MM.1S (cell line): ENCODE measurements around the gene TTLL3.

ENCODE experiments used
- DNase-seq: peaks from one replicate; pipeline ENCODE4 v3.0.0-alpha.2; 2015
- H2AFZ ChIP-seq: fragments of 300-600 bp; sonication (generic); 2 replicates; pipeline ENCODE4 v1.6.0; 2016; ENCODE audit warnings: antibody characterized with exemption, low read length
- H3F3A ChIP-seq: fragments of 300-600 bp; sonication (generic); 2 replicates; pipeline ENCODE4 v1.6.1; 2016; ENCODE audit warnings: mild to moderate bottlenecking, antibody characterized with exemption, low read length, moderate library complexity, mixed read lengths; ENCODE audit not compliant: insufficient read depth
- H3K27ac ChIP-seq: fragments of 300-600 bp; sonication (generic); 2 replicates; pipeline ENCODE4 v1.5.1; 2016; ENCODE audit warnings: mild to moderate bottlenecking, low read length
- H3K27me3 ChIP-seq: fragments of 300-600 bp; sonication (generic); replicated peaks from 2 replicates; pipeline ENCODE4 v1.6.0; 2016; ENCODE audit warnings: low read length; ENCODE audit not compliant: insufficient read depth
- H3K36me3 ChIP-seq: fragments of 300-600 bp; sonication (generic); replicated peaks from 2 replicates; pipeline ENCODE4 v1.6.1; 2016; ENCODE audit warnings: mild to moderate bottlenecking, low read length, mixed read lengths; ENCODE audit not compliant: insufficient read depth
- H3K4me1 ChIP-seq: fragments of 300-600 bp; sonication (generic); 2 replicates; pipeline ENCODE4 v1.6.1; 2016; ENCODE audit warnings: low read length, mixed read lengths
- H3K4me2 ChIP-seq: fragments of 300-600 bp; sonication (generic); 2 replicates; pipeline ENCODE4 v1.6.0; 2016; ENCODE audit warnings: low read depth, low read length
- H3K4me3 ChIP-seq: fragments of 300-600 bp; sonication (generic); 2 replicates; pipeline ENCODE4 v1.5.1; 2016; ENCODE audit warnings: low read length, mixed read lengths
- H3K79me2 ChIP-seq: fragments of 300-600 bp; sonication (generic); 2 replicates; pipeline ENCODE4 v1.6.1; 2016; ENCODE audit warnings: mixed run types, low read length, mixed read lengths
- H3K9ac ChIP-seq: fragments of 300-600 bp; sonication (generic); 2 replicates; pipeline ENCODE4 v1.6.1; 2016; ENCODE audit warnings: low read length, mixed read lengths
- H3K9me2 ChIP-seq: fragments of 300-600 bp; sonication (generic); replicated peaks from 2 replicates; pipeline ENCODE4 v1.6.1; 2016; ENCODE audit warnings: mild to moderate bottlenecking, low read length, mixed read lengths; ENCODE audit not compliant: insufficient read depth
- H3K9me3 ChIP-seq: fragments of 300-600 bp; sonication (generic); replicated peaks from 2 replicates; pipeline ENCODE4 v1.6.1; 2016; ENCODE audit warnings: mild to moderate bottlenecking, low read length, mixed read lengths; ENCODE audit not compliant: insufficient read depth
- H4K20me1 ChIP-seq: fragments of 300-600 bp; sonication (generic); 2 replicates; pipeline ENCODE4 v1.6.1; 2016; ENCODE audit warnings: mild to moderate bottlenecking, low read length, moderate library complexity, mixed read lengths; ENCODE audit not compliant: insufficient read depth
- EZH2 ChIP-seq: fragments of 300-600 bp; sonication (generic); optimal IDR thresholded peaks from 2 replicates; pipeline ENCODE3; 2017; ENCODE audit warnings: low read depth, mild to moderate bottlenecking, antibody characterized with exemption, low read length, mixed read lengths
- EZH2phosphoT487 ChIP-seq: fragments of 300-600 bp; sonication (generic); IDR thresholded peaks from 2 replicates; pipeline ENCODE4 v1.6.1; 2018; ENCODE audit warnings: antibody characterized with exemption, low read length
- TF ChIP-seq, protein P1 (sequence below): fragments of 300-600 bp; sonication (generic); IDR thresholded peaks from 2 replicates; pipeline ENCODE4 v1.5.1; 2016; ENCODE audit warnings: antibody characterized with exemption, low read length, mixed read lengths

Gene TTLL3

DNA sequence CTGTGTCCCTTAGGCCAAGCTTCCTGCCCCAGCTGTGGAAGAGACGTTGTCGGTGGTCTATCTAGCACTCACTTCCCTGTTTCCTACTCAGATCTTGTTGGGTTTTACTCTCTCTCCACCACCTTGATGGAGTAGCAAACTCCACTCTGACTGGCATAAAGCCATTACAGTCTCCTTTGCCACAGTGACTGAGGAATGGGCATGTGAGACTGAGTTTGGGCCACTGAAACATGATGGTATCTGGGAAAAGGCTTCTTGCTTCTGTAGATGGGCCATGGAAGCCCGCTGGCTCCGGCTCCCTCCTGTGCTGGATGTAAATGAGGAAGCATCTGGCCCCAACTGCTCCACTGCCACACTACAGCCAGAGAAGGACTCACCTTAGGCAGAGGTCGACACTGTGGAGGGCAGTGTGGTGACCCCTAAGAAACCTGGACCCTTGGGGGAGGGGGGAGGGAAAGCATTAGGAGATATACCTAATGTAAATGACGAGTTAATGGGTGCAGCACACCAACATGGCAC, 30.9 kb upstream of the TTLL3 start:
- no peak overlapping the region for H3K27ac ChIP-seq
- H4K20me1 ChIP-seq, result no peaks in the 10 kb centered on the region
- H3K9me3 ChIP-seq, result no peaks in the 10 kb centered on the region
- H3K4me3 ChIP-seq, result no peak overlapping the region
- H3K79me2 ChIP-seq, result no peaks in the 10 kb centered on the region
- H3K9ac ChIP-seq, result no peak overlapping the region
- no peaks in the 10 kb centered on the region for H3K27me3 ChIP-seq
- 0 out of 2 replicates have a peak, but pooled peaks cover 2% of the 10 kb centered on the region for H3K36me3 ChIP-seq
- no peak overlapping the region for H2AFZ ChIP-seq
- H3F3A ChIP-seq, result no peaks in the 10 kb centered on the region
- H3K9me2 ChIP-seq, result no peaks in the 10 kb centered on the region
- TF ChIP-seq, protein P1, sequence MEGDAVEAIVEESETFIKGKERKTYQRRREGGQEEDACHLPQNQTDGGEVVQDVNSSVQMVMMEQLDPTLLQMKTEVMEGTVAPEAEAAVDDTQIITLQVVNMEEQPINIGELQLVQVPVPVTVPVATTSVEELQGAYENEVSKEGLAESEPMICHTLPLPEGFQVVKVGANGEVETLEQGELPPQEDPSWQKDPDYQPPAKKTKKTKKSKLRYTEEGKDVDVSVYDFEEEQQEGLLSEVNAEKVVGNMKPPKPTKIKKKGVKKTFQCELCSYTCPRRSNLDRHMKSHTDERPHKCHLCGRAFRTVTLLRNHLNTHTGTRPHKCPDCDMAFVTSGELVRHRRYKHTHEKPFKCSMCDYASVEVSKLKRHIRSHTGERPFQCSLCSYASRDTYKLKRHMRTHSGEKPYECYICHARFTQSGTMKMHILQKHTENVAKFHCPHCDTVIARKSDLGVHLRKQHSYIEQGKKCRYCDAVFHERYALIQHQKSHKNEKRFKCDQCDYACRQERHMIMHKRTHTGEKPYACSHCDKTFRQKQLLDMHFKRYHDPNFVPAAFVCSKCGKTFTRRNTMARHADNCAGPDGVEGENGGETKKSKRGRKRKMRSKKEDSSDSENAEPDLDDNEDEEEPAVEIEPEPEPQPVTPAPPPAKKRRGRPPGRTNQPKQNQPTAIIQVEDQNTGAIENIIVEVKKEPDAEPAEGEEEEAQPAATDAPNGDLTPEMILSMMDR, result no peak
- TF ChIP-seq EZH2 (no peak), EZH2phosphoT487 (no peak)
- H3K4me1 ChIP-seq, result no peaks in the 10 kb centered on the region
- no peak for DNase-seq
- no peak overlapping the region for H3K4me2 ChIP-seq

DNA sequence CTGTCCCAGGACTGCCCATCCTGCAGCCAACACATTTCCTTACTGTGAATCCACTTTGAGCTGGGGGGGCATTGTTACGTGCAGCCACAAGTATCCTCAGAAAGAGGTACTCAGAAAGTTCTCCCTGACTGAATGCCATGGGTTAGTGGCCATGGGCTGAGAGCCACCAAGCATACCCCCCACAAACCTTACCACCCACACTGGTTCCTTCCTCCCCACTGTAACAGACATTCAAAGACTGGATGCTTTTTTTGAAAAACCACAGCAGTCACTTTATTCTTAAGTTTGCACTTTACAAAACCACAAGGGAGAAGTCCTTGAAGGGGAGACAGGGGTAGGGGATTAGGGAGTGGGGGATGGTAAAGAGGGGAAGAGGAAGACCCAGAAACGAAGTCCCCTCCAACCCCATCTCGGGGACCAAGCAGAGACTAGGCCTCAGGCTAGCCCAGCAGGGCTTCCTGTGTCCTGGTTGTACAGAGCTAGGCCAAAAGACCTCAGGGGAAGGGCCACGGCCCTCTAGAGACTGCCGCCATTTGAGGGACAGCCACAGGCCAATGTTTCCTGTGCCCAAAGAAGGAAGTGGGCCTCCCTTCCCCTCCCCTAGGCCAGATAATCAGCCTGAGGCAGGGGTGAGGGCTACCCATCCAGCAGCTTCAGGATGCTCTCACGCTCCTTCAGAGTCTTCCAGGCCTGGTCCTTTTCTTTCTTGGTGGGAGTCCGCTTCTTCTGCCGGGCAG, 30.2 kb upstream of the TTLL3 start:
- H3K79me2 ChIP-seq, result no peaks in the 10 kb centered on the region
- 0 out of 2 replicates have a peak, but pooled peaks cover 2% of the 10 kb centered on the region for H3K36me3 ChIP-seq
- H3K9ac ChIP-seq, result no peak overlapping the region
- H3K9me3 ChIP-seq, result no peaks in the 10 kb centered on the region
- TF ChIP-seq EZH2 (no peak), EZH2phosphoT487 (no peak)
- TF ChIP-seq, protein P1, result no peak
- no peak overlapping the region for H3K4me3 ChIP-seq
- H3K4me1 ChIP-seq, result no peaks in the 10 kb centered on the region
- no peak overlapping the region for H3K4me2 ChIP-seq
- no peak overlapping the region for H2AFZ ChIP-seq
- H4K20me1 ChIP-seq, result no peaks in the 10 kb centered on the region
- no peaks in the 10 kb centered on the region for H3F3A ChIP-seq
- H3K9me2 ChIP-seq, result no peaks in the 10 kb centered on the region
- H3K27ac ChIP-seq, result no peak overlapping the region
- no peaks in the 10 kb centered on the region for H3K27me3 ChIP-seq
- no peak for DNase-seq

DNA sequence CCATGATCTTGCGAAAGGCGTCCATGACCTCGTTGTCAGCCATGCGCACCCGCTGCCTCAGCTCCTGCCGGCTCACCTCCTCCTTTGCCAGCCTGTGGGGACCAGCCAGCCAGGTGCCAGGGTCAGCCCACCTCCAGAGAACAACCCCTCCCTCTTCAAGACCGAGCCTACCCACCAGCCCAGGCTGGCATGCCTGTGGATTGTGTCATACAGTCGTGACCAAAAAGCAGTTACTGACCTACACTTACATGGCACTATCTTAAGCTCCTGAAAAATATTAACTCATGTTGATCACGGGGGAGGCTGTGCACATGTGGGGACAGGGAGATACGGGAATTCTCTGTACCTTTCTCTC, 29.6 kb upstream of the TTLL3 start:
- Histone ChIP-seq H3F3A (no peaks in the 10 kb centered on the region), H3K27ac (no peak overlapping the region), H4K20me1 (no peaks in the 10 kb centered on the region), H2AFZ (no peak overlapping the region), H3K4me3 (no peak overlapping the region), H3K9ac (no peak overlapping the region), H3K27me3 (no peaks in the 10 kb centered on the region), H3K79me2 (no peaks in the 10 kb centered on the region), H3K4me1 (no peaks in the 10 kb centered on the region), H3K36me3 (0 out of 2 replicates have a peak, but pooled peaks cover 2% of the 10 kb centered on the region), H3K9me3 (no peaks in the 10 kb centered on the region), H3K4me2 (no peak overlapping the region), H3K9me2 (no peaks in the 10 kb centered on the region)
- DNase-seq, result no peak
- TF ChIP-seq EZH2, result no peak
- TF ChIP-seq, protein P1, result no peak
- no peak for TF ChIP-seq EZH2phosphoT487
